ENCODE data around the gene ERBB3.

Gene ERBB3

GRCh38 chr12:56127888-56128669 lies 48.1 kb downstream of the ERBB3 start, which contains the start of gene ESYT1:
Gene ESYT1, plus strand, starts transcription at chr12:56128267. Its CDS starts 53 bp downstream, at chr12:56128320.
- DNase-seq (ENCODE audit: low read depth in 1 of 2, low spot score in 1 of 2): peak; percentile 100
- peak within 1 kb of the TSS; percentile 81 for H3K27ac ChIP-seq (replicated peaks)
- peak within 1 kb of the TSS; percentile 83 for H3K4me3 ChIP-seq (replicated peaks; ENCODE audit: insufficient read depth, low read length)
- no peaks in the 10 kb centered on the region for H3K27me3 ChIP-seq (ENCODE audit: insufficient read depth, poor library complexity, severe bottlenecking)
- TF ChIP-seq POLR2AphosphoS5 (IDR thresholded peaks at IDR 0.05; ENCODE audit: low read depth) (peak; percentile 71; the same call in 1 of the 2 replicates), CTCF (IDR thresholded peaks at IDR 0.05; ENCODE audit: insufficient read depth, low read length) (no peak), GABPA (IDR thresholded peaks at IDR 0.05; ENCODE audit: low read depth) (no peak), REST (IDR thresholded peaks at IDR 0.05; ENCODE audit: insufficient replicate concordance, low read depth) (no peak), SPI1 (IDR thresholded peaks at IDR 0.05; ENCODE audit: borderline replicate concordance, low read depth) (no peak; the same call in 1 of the 2 replicates)

GRCh38 chr12:56128670-56129205 lies 48.8 kb downstream of the ERBB3 start:
- peak overlapping the region; percentile 80 for H3K27ac ChIP-seq (replicated peaks)

More at GRCh38 chr12:56128670-56129205, 48.8 kb downstream of the ERBB3 start:
- DNase-seq (ENCODE audit: low read depth in 1 of 2, low spot score in 1 of 2): peak in 1 of 2 experiments; percentile 14
- Histone ChIP-seq H3K4me3 (replicated peaks; ENCODE audit: insufficient read depth, low read length) (peak overlapping the region; percentile 83), H3K27me3 (ENCODE audit: insufficient read depth, poor library complexity, severe bottlenecking) (no peaks in the 10 kb centered on the region)
- TF ChIP-seq POLR2AphosphoS5 (IDR thresholded peaks at IDR 0.05; ENCODE audit: low read depth): no peak
- no peak for TF ChIP-seq REST (IDR thresholded peaks at IDR 0.05; ENCODE audit: insufficient replicate concordance, low read depth)
- TF ChIP-seq SPI1 (IDR thresholded peaks at IDR 0.05; ENCODE audit: borderline replicate concordance, low read depth): no peak
- no peak for TF ChIP-seq CTCF (IDR thresholded peaks at IDR 0.05; ENCODE audit: insufficient read depth, low read length)
- no peak for TF ChIP-seq GABPA (IDR thresholded peaks at IDR 0.05; ENCODE audit: low read depth)

Data from HL-60 (cell line).